ENCODE results near the gene NFKBIE.
A peak's percentile ranks its signal among the peaks of the same experiment; 100 is the strongest.
"Not testable (repeated sequence)": the region's sequence is repeated elsewhere in the genome, so short reads cannot be mapped to it uniquely, and the experiment has no call there.

The NFKBIE gene

GRCh38 chr6:44265007-44265721, at the start of gene NFKBIE:
Gene NFKBIE, minus strand, starts transcription at chr6:44265551. Its CDS starts 205 bp downstream, at chr6:44265346.
- DNase-seq (ENCODE audit: low read depth, low spot score) = no peak

GRCh38 chr6:44314657-44315056, 49.3 kb upstream of the NFKBIE start:
- not testable (repeated sequence) for DNase-seq (ENCODE audit: low read depth, low spot score)

GRCh38 chr6:44312901-44313788, 47.8 kb upstream of the NFKBIE start, which contains the start of gene AARS2:
Gene AARS2, minus strand, starts transcription at chr6:44313347. Its CDS starts 24 bp downstream, at chr6:44313323.
- peak; percentile 50 for DNase-seq (ENCODE audit: low read depth, low spot score)

GRCh38 chr6:44311767-44312166, 46.4 kb upstream of the NFKBIE start:
- DNase-seq (ENCODE audit: low read depth, low spot score) = no peak

GRCh38 chr6:44311304-44311703, 46.0 kb upstream of the NFKBIE start:
- no peak for DNase-seq (ENCODE audit: low read depth, low spot score)

- no peak for DNase-seq (ENCODE audit: low read depth, low spot score)
Measured at GRCh38 chr6:44310241-44310640, 44.9 kb upstream of the NFKBIE start.

- no peak for DNase-seq (ENCODE audit: low read depth, low spot score)
Measured at GRCh38 chr6:44309631-44310030, 44.3 kb upstream of the NFKBIE start.

- no peak for DNase-seq (ENCODE audit: low read depth, low spot score)
Measured at GRCh38 chr6:44309092-44309491, 43.7 kb upstream of the NFKBIE start.

GRCh38 chr6:44307217-44307616, 41.9 kb upstream of the NFKBIE start:
- no peak for DNase-seq (ENCODE audit: low read depth, low spot score)

- no peak for DNase-seq (ENCODE audit: low read depth, low spot score)
Measured at GRCh38 chr6:44306710-44307109, 41.4 kb upstream of the NFKBIE start.

- no peak for DNase-seq (ENCODE audit: low read depth, low spot score)
Measured at GRCh38 chr6:44305200-44305725, 39.9 kb upstream of the NFKBIE start.

- DNase-seq (ENCODE audit: low read depth, low spot score) = no peak
Measured at GRCh38 chr6:44304282-44305199, 39.2 kb upstream of the NFKBIE start.

GRCh38 chr6:44303842-44304241, 38.5 kb upstream of the NFKBIE start:
- no peak for DNase-seq (ENCODE audit: low read depth, low spot score)

- DNase-seq (ENCODE audit: low read depth, low spot score) = no peak
Measured at GRCh38 chr6:44302856-44303255, 37.5 kb upstream of the NFKBIE start.

- DNase-seq (ENCODE audit: low read depth, low spot score) = no peak
Measured at GRCh38 chr6:44301782-44302564, 36.6 kb upstream of the NFKBIE start.

GRCh38 chr6:44301106-44301505, 35.8 kb upstream of the NFKBIE start:
- no peak for DNase-seq (ENCODE audit: low read depth, low spot score)

GRCh38 chr6:44300292-44300823, 35.0 kb upstream of the NFKBIE start:
- no peak for DNase-seq (ENCODE audit: low read depth, low spot score)

GRCh38 chr6:44298864-44299263, 33.5 kb upstream of the NFKBIE start:
- DNase-seq (ENCODE audit: low read depth, low spot score) = no peak

GRCh38 chr6:44298055-44298803, 32.9 kb upstream of the NFKBIE start:
- DNase-seq (ENCODE audit: low read depth, low spot score) = no peak
